Measurements from ENCODE around the gene ZNF662.
A peak's percentile ranks its signal among the peaks of the same experiment; 100 is the strongest.

Gene ZNF662

DNA sequence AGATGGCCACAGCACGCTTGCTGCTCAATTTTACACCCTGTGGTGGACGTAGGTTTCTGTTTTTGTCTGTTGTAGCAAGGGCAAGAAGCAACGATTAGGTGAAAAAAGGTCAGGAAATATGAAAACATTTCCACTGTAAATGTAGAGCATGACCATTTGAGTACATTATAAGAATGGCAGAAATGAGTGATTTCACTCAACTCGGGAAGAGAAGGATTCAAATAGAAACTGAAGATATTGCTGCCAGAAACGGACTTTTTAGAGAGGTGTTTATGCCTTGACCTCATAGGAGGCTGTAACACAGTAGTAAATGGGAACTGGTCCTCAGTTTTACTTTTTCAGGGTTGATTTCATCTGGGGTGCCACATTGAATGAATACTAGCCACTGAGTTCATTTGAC is 40.1 kb downstream of the ZNF662 start:
- DNase-seq = no peak

DNA sequence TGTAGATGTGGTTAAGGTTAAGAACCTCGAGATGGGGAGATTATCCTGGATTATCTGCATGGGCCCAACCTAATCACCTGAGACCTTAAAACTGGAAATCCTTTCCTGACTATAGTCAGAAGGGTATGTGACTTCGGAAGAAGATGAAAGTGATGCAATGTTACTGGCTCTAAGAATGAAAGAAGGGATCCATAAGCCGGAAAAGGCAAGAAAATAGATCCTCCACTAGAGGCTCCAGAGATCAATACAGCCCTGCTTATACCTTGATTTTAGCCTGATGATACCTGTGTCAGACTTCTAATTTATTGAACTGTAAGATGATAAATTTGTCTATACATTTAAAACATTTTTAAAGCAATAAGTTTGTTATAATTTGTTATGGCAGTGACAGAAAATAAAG is 51.6 kb downstream of the ZNF662 start:
- no peak for DNase-seq

GRCh38 chr3:42960282-42960681 is 54.3 kb downstream of the ZNF662 start:
- no peak for DNase-seq

- no peak for DNase-seq
Measured at GRCh38 chr3:42960786-42961185, 54.8 kb downstream of the ZNF662 start.

DNA sequence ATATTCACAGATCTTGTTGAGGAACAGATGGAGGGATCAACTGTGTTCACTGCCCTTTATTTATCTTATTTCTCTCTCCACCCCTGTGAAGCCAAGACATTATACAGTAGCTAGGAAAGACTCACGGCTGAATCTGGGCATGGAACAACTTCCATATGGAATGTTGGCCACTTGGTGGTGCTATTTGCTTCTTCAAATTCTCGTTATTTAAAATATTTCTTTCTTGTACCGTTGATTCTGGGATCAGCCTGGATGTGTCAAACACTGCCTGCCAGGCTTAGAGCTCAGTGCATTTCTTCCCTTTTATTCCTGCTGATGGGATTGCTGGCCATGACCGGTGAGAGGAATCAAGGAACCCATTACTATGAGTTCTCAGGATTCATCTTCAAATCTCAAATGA is 55.7 kb downstream of the ZNF662 start:
- peak; percentile 53 for DNase-seq

DNA sequence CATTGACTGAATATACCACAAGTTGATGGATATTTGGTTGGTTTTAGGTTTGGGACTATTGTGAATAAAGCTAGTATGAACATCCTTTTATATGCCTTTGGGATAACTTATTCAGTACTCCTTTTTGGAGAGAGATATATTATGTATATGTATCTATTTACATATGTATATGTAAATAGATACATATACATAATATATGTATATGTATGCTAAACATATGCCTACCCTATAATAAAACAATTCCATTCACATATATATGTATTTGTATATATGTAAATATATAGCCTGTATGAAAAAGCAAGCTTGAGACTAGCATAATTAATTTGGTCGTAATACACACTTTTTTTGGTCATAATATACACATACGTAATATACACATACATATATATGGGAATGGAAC is 57.3 kb downstream of the ZNF662 start:
- DNase-seq = no peak

DNA sequence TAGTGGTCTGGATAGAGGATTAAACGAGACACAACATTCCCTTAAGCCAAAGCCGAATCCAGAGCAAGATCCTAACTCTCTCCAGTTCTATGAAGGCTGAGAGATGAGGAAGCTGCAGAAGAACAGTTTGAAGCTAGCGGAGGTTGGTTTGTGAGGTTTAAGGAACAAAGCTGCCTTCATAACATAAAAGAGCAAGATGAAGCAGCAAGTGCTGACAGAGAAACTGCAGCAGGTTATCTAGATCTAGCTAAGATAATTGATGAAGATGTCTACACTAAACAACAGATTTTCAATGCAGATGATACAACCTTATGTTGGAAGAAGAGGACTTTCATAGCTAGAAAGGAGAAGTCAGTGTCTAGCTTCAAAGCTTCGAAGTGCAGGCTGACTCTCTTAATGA is 58.3 kb downstream of the ZNF662 start:
- no peak for DNase-seq
